GM18520 (cell line): ENCODE results near the gene TMEM254.
"Not testable (repeated sequence)": the region's sequence is repeated elsewhere in the genome, so short reads cannot be mapped to it uniquely, and the experiment has no call there.

Source experiments
- ATAC-seq: cut with Tn5 transposase; IDR thresholded peaks from one replicate; pipeline ENCODE4 v1.9.1; 2021; ENCODE audit not compliant: unreplicated experiment

TMEM254 gene

GRCh38 chr10:80075781-80076180 lies 2.7 kb upstream of the TMEM254 start:
- ATAC-seq, result no peak

- ATAC-seq, result no peak
These were observed 507 bp upstream of the TMEM254 start for GRCh38 chr10:80077869-80078447.

- no peak for ATAC-seq
These were observed 851 bp downstream of the TMEM254 start for GRCh38 chr10:80079312-80079719.

GRCh38 chr10:80081026-80081425 lies 2.6 kb downstream of the TMEM254 start:
- no peak for ATAC-seq

- ATAC-seq, result no peak
These were observed 3.6 kb downstream of the TMEM254 start for GRCh38 chr10:80081801-80082750.

- no peak for ATAC-seq
These were observed 11.7 kb downstream of the TMEM254 start for GRCh38 chr10:80090121-80090520.

GRCh38 chr10:80094231-80094630 lies 15.8 kb downstream of the TMEM254 start:
- no peak for ATAC-seq

GRCh38 chr10:80098272-80098671 lies 19.8 kb downstream of the TMEM254 start:
- ATAC-seq, result not testable (repeated sequence)

- ATAC-seq, result not testable (repeated sequence)
These were observed 20.8 kb downstream of the TMEM254 start for GRCh38 chr10:80099295-80099694.

- ATAC-seq, result no peak
These were observed 21.7 kb downstream of the TMEM254 start for GRCh38 chr10:80100116-80100515.

GRCh38 chr10:80100861-80101695 lies 22.6 kb downstream of the TMEM254 start:
- ATAC-seq, result no peak

- ATAC-seq, result peak; percentile 77
These were observed 25.8 kb downstream of the TMEM254 start for GRCh38 chr10:80104066-80104926.

GRCh38 chr10:80108576-80109239 lies 30.2 kb downstream of the TMEM254 start:
- no peak for ATAC-seq

- ATAC-seq, result no peak
These were observed 32.5 kb downstream of the TMEM254 start for GRCh38 chr10:80110986-80111385.

- ATAC-seq, result no peak
These were observed 40.2 kb downstream of the TMEM254 start for GRCh38 chr10:80118669-80119068.

GRCh38 chr10:80122110-80122710 lies 43.7 kb downstream of the TMEM254 start:
- no peak for ATAC-seq

GRCh38 chr10:80122746-80123145 lies 44.3 kb downstream of the TMEM254 start:
- no peak for ATAC-seq

GRCh38 chr10:80126876-80127275 lies 48.4 kb downstream of the TMEM254 start:
- no peak for ATAC-seq

GRCh38 chr10:80131499-80131901 lies 53.0 kb downstream of the TMEM254 start:
- ATAC-seq, result no peak
